ENCODE results near the gene BHLHE23.
"Not testable (repeated sequence)": the region's sequence is repeated elsewhere in the genome, so short reads cannot be mapped to it uniquely, and the experiment has no call there.

The BHLHE23 gene

GRCh38 chr20:63044204-63044600 is 37.4 kb upstream of the BHLHE23 start:
- FAIRE-seq (no peak), DNase-seq (ENCODE audit: insufficient read length, low spot score) (no peak)
- TF ChIP-seq POLR2AphosphoS5 (IDR thresholded peaks at IDR 0.05; ENCODE audit: low read depth, low read length): no peak
- TF ChIP-seq TAF1 (IDR thresholded peaks at IDR 0.05; ENCODE audit: low read depth, low read length): no peak
- TF ChIP-seq SPI1 (IDR thresholded peaks at IDR 0.05; ENCODE audit: low read depth, low read length): no peak
- no peak for TF ChIP-seq POU2F2 (IDR thresholded peaks at IDR 0.05; ENCODE audit: low read depth, low read length)
- TF ChIP-seq POLR2A (IDR thresholded peaks at IDR 0.05; ENCODE audit: low read depth, low read length): no peak
- TF ChIP-seq PAX5 (IDR thresholded peaks at IDR 0.05; ENCODE audit: insufficient read depth, low read length, severe bottlenecking): no peak

- no peak for DNase-seq (ENCODE audit: insufficient read length, low spot score)
- FAIRE-seq: no peak
- no peak for TF ChIP-seq POU2F2 (IDR thresholded peaks at IDR 0.05; ENCODE audit: low read depth, low read length)
- no peak for TF ChIP-seq PAX5 (IDR thresholded peaks at IDR 0.05; ENCODE audit: insufficient read depth, low read length, severe bottlenecking)
- TF ChIP-seq POLR2AphosphoS5 (IDR thresholded peaks at IDR 0.05; ENCODE audit: low read depth, low read length): no peak
- TF ChIP-seq TAF1 (IDR thresholded peaks at IDR 0.05; ENCODE audit: low read depth, low read length): no peak
- no peak for TF ChIP-seq POLR2A (IDR thresholded peaks at IDR 0.05; ENCODE audit: low read depth, low read length)
- no peak for TF ChIP-seq SPI1 (IDR thresholded peaks at IDR 0.05; ENCODE audit: low read depth, low read length)
Measured at GRCh38 chr20:63043348-63044203, 36.8 kb upstream of the BHLHE23 start.

GRCh38 chr20:63042448-63043071 is 35.8 kb upstream of the BHLHE23 start:
- FAIRE-seq: peak; percentile 41
- no peak for DNase-seq (ENCODE audit: insufficient read length, low spot score)

GRCh38 chr20:63041776-63042175 is 35.0 kb upstream of the BHLHE23 start:
- DNase-seq (ENCODE audit: insufficient read length, low spot score) (no peak), FAIRE-seq (no peak)
- TF ChIP-seq TAF1 (IDR thresholded peaks at IDR 0.05; ENCODE audit: low read depth, low read length) (no peak), PAX5 (IDR thresholded peaks at IDR 0.05; ENCODE audit: insufficient read depth, low read length, severe bottlenecking) (no peak), SPI1 (IDR thresholded peaks at IDR 0.05; ENCODE audit: low read depth, low read length) (no peak), POU2F2 (IDR thresholded peaks at IDR 0.05; ENCODE audit: low read depth, low read length) (no peak), POLR2AphosphoS5 (IDR thresholded peaks at IDR 0.05; ENCODE audit: low read depth, low read length) (no peak), POLR2A (IDR thresholded peaks at IDR 0.05; ENCODE audit: low read depth, low read length) (no peak)

More at GRCh38 chr20:63042448-63043071, 35.8 kb upstream of the BHLHE23 start:
- TF ChIP-seq POU2F2 (IDR thresholded peaks at IDR 0.05; ENCODE audit: low read depth, low read length): no peak
- TF ChIP-seq SPI1 (IDR thresholded peaks at IDR 0.05; ENCODE audit: low read depth, low read length): peak; percentile 70

GRCh38 chr20:63037669-63038268 is 31.0 kb upstream of the BHLHE23 start:
- TF ChIP-seq POLR2AphosphoS5 (IDR thresholded peaks at IDR 0.05; ENCODE audit: low read depth, low read length) (no peak), POLR2A (IDR thresholded peaks at IDR 0.05; ENCODE audit: low read depth, low read length) (no peak), TAF1 (IDR thresholded peaks at IDR 0.05; ENCODE audit: low read depth, low read length) (no peak), POU2F2 (IDR thresholded peaks at IDR 0.05; ENCODE audit: low read depth, low read length) (no peak), PAX5 (IDR thresholded peaks at IDR 0.05; ENCODE audit: insufficient read depth, low read length, severe bottlenecking) (no peak)
- DNase-seq (ENCODE audit: insufficient read length, low spot score) (no peak), FAIRE-seq (no peak)

GRCh38 chr20:63036291-63036690 is 29.5 kb upstream of the BHLHE23 start:
- DNase-seq (ENCODE audit: insufficient read length, low spot score) (no peak), FAIRE-seq (no peak)
- TF ChIP-seq POU2F2 (IDR thresholded peaks at IDR 0.05; ENCODE audit: low read depth, low read length) (no peak), PAX5 (IDR thresholded peaks at IDR 0.05; ENCODE audit: insufficient read depth, low read length, severe bottlenecking) (no peak), POLR2AphosphoS5 (IDR thresholded peaks at IDR 0.05; ENCODE audit: low read depth, low read length) (0 out of 2 replicates have a peak, but pooled peaks have one; percentile 19), POLR2A (IDR thresholded peaks at IDR 0.05; ENCODE audit: low read depth, low read length) (0 out of 2 replicates have a peak, but pooled peaks have one; percentile 13)

GRCh38 chr20:63035603-63036185 is 28.9 kb upstream of the BHLHE23 start:
- DNase-seq (ENCODE audit: insufficient read length, low spot score) (no peak), FAIRE-seq (no peak)
- 0 out of 2 replicates have a peak, but pooled peaks have one; percentile 8 for TF ChIP-seq POU2F2 (IDR thresholded peaks at IDR 0.05; ENCODE audit: low read depth, low read length)
- no peak for TF ChIP-seq PAX5 (IDR thresholded peaks at IDR 0.05; ENCODE audit: insufficient read depth, low read length, severe bottlenecking)
- 0 out of 2 replicates have a peak, but pooled peaks have one; percentile 25 for TF ChIP-seq POLR2A (IDR thresholded peaks at IDR 0.05; ENCODE audit: low read depth, low read length)

GRCh38 chr20:63034710-63035602 is 28.2 kb upstream of the BHLHE23 start:
- FAIRE-seq; DNase-seq (ENCODE audit: insufficient read length, low spot score): not testable (repeated sequence)
- TF ChIP-seq POLR2AphosphoS5 (IDR thresholded peaks at IDR 0.05; ENCODE audit: low read depth, low read length): peak; percentile 70
